Liver (tissue), 9 donors: ENCODE data around the gene TRIM6. TPM values are rescaled to one million over a fixed set of nuclear protein-coding genes. Genes with fewer than 3 reads are reported as not detected.

ENCODE experiments used
- DNase-seq: peaks from one replicate; pipeline ENCODE4 v3.0.0-alpha.2; 2017; ENCODE audit warnings: low spot score
- H3K27ac ChIP-seq, 2 donors: one replicate each; pipeline ENCODE4 v1.7.0; 2013; ENCODE audit warnings: inconsistent platforms in 2 of 2, low read length in 2 of 2, control low read depth in 1 of 2, low read depth in 1 of 2, mild to moderate bottlenecking in 1 of 2
- H3K27me3 ChIP-seq, 4 donors: one replicate each; pipeline versions ENCODE4 v1.6.1 to v1.7.0; 2013; ENCODE audit warnings: low read length in 3 of 4, inconsistent platforms in 1 of 4, mild to moderate bottlenecking in 1 of 4, moderate library complexity in 1 of 4; ENCODE audit not compliant: control insufficient read depth in 4 of 4, insufficient read depth in 4 of 4
- H3K36me3 ChIP-seq, 4 donors: one replicate each; pipeline versions ENCODE4 v1.6.1 to v1.7.0; 2013; ENCODE audit warnings: low read length in 3 of 4, mild to moderate bottlenecking in 3 of 4, low read depth in 1 of 4, moderate library complexity in 1 of 4; ENCODE audit not compliant: control insufficient read depth in 4 of 4, insufficient read depth in 3 of 4
- H3K4me1 ChIP-seq, 4 donors: one replicate each; pipeline versions ENCODE4 v1.6.1 to v1.7.0; 2013; ENCODE audit warnings: low read length in 3 of 4, mild to moderate bottlenecking in 3 of 4, moderate library complexity in 1 of 4; ENCODE audit not compliant: control insufficient read depth in 4 of 4, insufficient read depth in 4 of 4
- H3K4me3 ChIP-seq, 3 donors: one replicate each; pipeline versions ENCODE4 v1.6.1 to v1.7.0; 2013; ENCODE audit warnings: low read length in 3 of 3, control low read depth in 1 of 3, low read depth in 1 of 3, mild to moderate bottlenecking in 1 of 3
- H3K9ac ChIP-seq, 2 donors: one replicate each; pipeline ENCODE4 v1.7.0; 2013; ENCODE audit warnings: low read length in 2 of 2, mild to moderate bottlenecking in 2 of 2, moderate library complexity in 2 of 2, control low read depth in 1 of 2, low read depth in 1 of 2
- H3K9me3 ChIP-seq, 4 donors: one replicate each; pipeline versions ENCODE4 v1.6.1 to v1.7.0; 2013; ENCODE audit warnings: low read length in 3 of 4; ENCODE audit not compliant: control insufficient read depth in 4 of 4
- FOXA1 ChIP-seq: IDR thresholded peaks from 2 replicates; pipeline ENCODE4 v1.6.1; 2016; ENCODE audit warnings: antibody characterized with exemption
- FOXA2 ChIP-seq: IDR thresholded peaks from 2 replicates; pipeline ENCODE4 v1.6.1; 2016; ENCODE audit warnings: antibody characterized with exemption
- GABPA ChIP-seq, 2 donors: IDR thresholded peaks in 1 of 2; conservative IDR thresholded peaks in 1 of 2; 2 replicates each; pipeline ENCODE4 v1.6.1; 2016; ENCODE audit warnings: antibody characterized with exemption in 2 of 2, mild to moderate bottlenecking in 1 of 2, moderate library complexity in 1 of 2
- HNF4A ChIP-seq, 2 donors: conservative IDR thresholded peaks; 2 replicates each; pipeline ENCODE4 v1.6.1; 2016; ENCODE audit warnings: antibody characterized with exemption in 2 of 2, mild to moderate bottlenecking in 2 of 2
- HNF4G ChIP-seq: IDR thresholded peaks from 2 replicates; pipeline ENCODE4 v1.6.1; 2016; ENCODE audit warnings: antibody characterized with exemption
- JUND ChIP-seq, 2 donors: IDR thresholded peaks; 2 replicates each; pipeline ENCODE4 v1.6.1; 2016; ENCODE audit warnings: antibody characterized with exemption in 2 of 2
- NR2F2 ChIP-seq: IDR thresholded peaks from 2 replicates; pipeline ENCODE4 v1.6.1; 2016; ENCODE audit warnings: antibody characterized with exemption
- SP1 ChIP-seq: IDR thresholded peaks from 2 replicates; pipeline ENCODE4 v1.6.1; 2018; ENCODE audit warnings: antibody characterized with exemption, mild to moderate bottlenecking
- TAF1 ChIP-seq: conservative IDR thresholded peaks from 2 replicates; pipeline ENCODE4 v1.6.1; 2016; ENCODE audit warnings: antibody characterized with exemption, mild to moderate bottlenecking
- YY1 ChIP-seq: IDR thresholded peaks from 2 replicates; pipeline ENCODE4 v1.6.1; 2016; ENCODE audit warnings: antibody characterized with exemption, mild to moderate bottlenecking
- WGBS: extraction: QIAGEN DNeasy Blood & Tissue Kit; methylation state at CpG from one replicate; pipeline ENCODE4 v1.1.7; 2013; 5-methylcytosine and 5-hydroxymethylcytosine counted together
- polyA plus RNA-seq, 2 donors: library from polyadenylated mRNA; stranded (reverse) in 1 of 2; unstranded in 1 of 2; fragments of 200-250 nt in 1 of 2; fragments of >200 nt in 1 of 2; fragmentation: Nextera tagmentation in 1 of 2; extraction: Ambion mirVana in 1 of 2; gene quantifications; one replicate each; pipeline versions ENCODE4 v1.2.1 to v1.2.3, GENCODE V29; 2013 to 2015
- total RNA-seq, 2 donors: library from RNA; depleted of rRNA; stranded (reverse); fragments of >200 nt; gene quantifications; one replicate each; pipeline ENCODE4 v1.2.3, GENCODE V29; 2014
- TF ChIP-seq, protein P1 (sequence below): fragments of 150-350 bp; IDR thresholded peaks from 2 replicates; pipeline ENCODE4 v1.5.1; 2017; ENCODE audit warnings: improper control_type of control experiment, low read depth, low read length; ENCODE audit not compliant: missing input control
- TF ChIP-seq, protein P2 (sequence below): IDR thresholded peaks from 2 replicates; pipeline ENCODE4 v1.6.1; 2016; ENCODE audit warnings: antibody characterized with exemption, mild to moderate bottlenecking
- TF ChIP-seq, protein P3 (sequence below): IDR thresholded peaks from 2 replicates; pipeline ENCODE4 v1.6.1; 2016; ENCODE audit warnings: antibody characterized with exemption
- donor health status: healthy.
- donor health status: healthy.
- donor health status: healthy.
- donor health status: healthy.
- donor health status: healthy.

The TRIM6 gene
- total and polyA plus RNA-seq, 4 donors = 0.39 to 5.3 (median 0.58) TPM

DNA sequence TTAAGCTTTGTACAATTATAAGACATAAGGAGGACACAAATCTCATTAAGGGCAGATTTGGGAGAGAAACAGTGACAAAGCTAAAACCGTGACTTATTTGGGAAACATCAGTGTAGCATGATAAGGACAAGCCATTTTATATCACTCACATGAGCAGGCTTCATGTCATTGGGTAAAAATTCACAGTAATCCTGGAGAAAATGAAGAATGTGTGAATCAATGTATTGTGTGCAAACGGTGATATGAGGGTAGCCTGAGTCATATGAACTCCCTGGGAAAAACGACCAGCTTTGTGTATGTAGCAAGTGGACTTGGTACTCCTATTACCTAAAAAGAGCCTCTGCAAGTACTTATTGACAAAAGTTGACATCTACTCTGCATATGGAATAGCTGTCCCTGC lies 22.4 kb downstream of the TRIM6 start:
- no peaks in the 10 kb centered on the region for H3K36me3 ChIP-seq
- H3K9me3 ChIP-seq = no peaks in the 10 kb centered on the region
- no peaks in the 10 kb centered on the region for H3K27me3 ChIP-seq
- 76% methylated on average over 3 of the region's 3 CpGs for WGBS
- TF ChIP-seq, protein P1, sequence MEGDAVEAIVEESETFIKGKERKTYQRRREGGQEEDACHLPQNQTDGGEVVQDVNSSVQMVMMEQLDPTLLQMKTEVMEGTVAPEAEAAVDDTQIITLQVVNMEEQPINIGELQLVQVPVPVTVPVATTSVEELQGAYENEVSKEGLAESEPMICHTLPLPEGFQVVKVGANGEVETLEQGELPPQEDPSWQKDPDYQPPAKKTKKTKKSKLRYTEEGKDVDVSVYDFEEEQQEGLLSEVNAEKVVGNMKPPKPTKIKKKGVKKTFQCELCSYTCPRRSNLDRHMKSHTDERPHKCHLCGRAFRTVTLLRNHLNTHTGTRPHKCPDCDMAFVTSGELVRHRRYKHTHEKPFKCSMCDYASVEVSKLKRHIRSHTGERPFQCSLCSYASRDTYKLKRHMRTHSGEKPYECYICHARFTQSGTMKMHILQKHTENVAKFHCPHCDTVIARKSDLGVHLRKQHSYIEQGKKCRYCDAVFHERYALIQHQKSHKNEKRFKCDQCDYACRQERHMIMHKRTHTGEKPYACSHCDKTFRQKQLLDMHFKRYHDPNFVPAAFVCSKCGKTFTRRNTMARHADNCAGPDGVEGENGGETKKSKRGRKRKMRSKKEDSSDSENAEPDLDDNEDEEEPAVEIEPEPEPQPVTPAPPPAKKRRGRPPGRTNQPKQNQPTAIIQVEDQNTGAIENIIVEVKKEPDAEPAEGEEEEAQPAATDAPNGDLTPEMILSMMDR = no peak
- TF ChIP-seq, protein P2, sequence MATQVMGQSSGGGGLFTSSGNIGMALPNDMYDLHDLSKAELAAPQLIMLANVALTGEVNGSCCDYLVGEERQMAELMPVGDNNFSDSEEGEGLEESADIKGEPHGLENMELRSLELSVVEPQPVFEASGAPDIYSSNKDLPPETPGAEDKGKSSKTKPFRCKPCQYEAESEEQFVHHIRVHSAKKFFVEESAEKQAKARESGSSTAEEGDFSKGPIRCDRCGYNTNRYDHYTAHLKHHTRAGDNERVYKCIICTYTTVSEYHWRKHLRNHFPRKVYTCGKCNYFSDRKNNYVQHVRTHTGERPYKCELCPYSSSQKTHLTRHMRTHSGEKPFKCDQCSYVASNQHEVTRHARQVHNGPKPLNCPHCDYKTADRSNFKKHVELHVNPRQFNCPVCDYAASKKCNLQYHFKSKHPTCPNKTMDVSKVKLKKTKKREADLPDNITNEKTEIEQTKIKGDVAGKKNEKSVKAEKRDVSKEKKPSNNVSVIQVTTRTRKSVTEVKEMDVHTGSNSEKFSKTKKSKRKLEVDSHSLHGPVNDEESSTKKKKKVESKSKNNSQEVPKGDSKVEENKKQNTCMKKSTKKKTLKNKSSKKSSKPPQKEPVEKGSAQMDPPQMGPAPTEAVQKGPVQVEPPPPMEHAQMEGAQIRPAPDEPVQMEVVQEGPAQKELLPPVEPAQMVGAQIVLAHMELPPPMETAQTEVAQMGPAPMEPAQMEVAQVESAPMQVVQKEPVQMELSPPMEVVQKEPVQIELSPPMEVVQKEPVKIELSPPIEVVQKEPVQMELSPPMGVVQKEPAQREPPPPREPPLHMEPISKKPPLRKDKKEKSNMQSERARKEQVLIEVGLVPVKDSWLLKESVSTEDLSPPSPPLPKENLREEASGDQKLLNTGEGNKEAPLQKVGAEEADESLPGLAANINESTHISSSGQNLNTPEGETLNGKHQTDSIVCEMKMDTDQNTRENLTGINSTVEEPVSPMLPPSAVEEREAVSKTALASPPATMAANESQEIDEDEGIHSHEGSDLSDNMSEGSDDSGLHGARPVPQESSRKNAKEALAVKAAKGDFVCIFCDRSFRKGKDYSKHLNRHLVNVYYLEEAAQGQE = no peak
- TF ChIP-seq YY1 (no peak), JUND (IDR thresholded peaks at IDR 0.05) (no peak), NR2F2 (no peak), GABPA (IDR thresholded peaks at IDR 0.05 in 1 of 2, conservative IDR thresholded peaks at IDR 0.05 in 1 of 2) (no peak), HNF4G (no peak), SP1 (no peak)
- TF ChIP-seq, protein P3, sequence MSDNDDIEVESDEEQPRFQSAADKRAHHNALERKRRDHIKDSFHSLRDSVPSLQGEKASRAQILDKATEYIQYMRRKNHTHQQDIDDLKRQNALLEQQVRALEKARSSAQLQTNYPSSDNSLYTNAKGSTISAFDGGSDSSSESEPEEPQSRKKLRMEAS = no peak
- DNase-seq = no peak
- no peak overlapping the region for H3K27ac ChIP-seq
- H3K9ac ChIP-seq = no peak overlapping the region
- H3K4me3 ChIP-seq = no peak overlapping the region
- peaks cover 2 to 15% (median 11%) of the 10 kb centered on the region in 4 donors for H3K4me1 ChIP-seq

DNA sequence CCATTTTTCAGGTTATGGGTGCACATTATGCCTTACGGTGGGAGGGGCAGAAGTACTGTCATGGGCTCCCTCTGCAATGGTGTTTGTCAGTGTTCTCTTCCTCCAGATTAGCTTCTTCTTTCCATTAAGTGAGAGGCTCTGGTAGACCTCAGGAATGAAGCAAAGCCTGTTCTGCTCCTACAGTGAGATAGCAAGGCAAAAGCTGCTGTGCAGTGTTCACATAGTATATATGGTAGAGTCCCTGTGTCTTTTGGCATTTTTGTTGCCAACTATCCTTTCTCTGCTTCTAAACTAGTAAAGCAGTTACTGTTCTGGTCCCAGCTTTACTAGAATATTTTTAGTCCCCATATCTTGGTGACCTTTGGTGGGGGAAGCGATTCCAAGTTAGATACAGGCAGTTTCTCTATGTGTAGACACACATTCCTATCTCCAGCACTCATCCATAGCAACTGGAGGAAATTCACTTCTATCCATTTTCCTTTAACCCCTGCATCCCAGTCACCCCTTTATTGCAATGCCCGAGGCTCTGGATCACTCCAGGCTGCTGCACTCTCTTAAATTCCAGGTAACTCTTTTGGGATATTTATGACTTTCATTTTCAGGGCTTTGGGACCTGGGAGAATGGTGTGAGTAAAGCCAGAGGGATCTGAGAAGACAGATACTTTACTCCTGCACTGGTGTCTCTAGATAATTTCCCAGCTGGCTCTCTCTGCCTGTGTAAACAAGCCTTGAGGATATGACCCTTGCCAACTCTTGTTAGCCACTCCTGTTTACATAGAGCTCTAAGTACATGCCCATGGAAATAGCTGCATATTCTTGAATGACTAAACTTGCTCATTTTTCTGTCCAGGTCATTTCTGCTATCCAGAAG lies 24.4 kb downstream of the TRIM6 start:
- Histone ChIP-seq H3K4me3 (no peak overlapping the region), H3K27me3 (no peaks in the 10 kb centered on the region), H3K9me3 (no peaks in the 10 kb centered on the region), H3K36me3 (no peaks in the 10 kb centered on the region), H3K27ac (no peak overlapping the region), H3K4me1 (peaks cover 2 to 33% (median 23%) of the 10 kb centered on the region in 4 donors), H3K9ac (no peak overlapping the region)
- TF ChIP-seq HNF4A (conservative IDR thresholded peaks at IDR 0.05) (peak; percentile 9 to 26), TAF1 (no peak), NR2F2 (peak; percentile 36), FOXA2 (peak; percentile 86), FOXA1 (peak; percentile 74)
- DNase-seq = no peak
- WGBS = 67% methylated on average over 3 of the region's 3 CpGs
